ENCODE data around the gene HEXB.

DNA sequence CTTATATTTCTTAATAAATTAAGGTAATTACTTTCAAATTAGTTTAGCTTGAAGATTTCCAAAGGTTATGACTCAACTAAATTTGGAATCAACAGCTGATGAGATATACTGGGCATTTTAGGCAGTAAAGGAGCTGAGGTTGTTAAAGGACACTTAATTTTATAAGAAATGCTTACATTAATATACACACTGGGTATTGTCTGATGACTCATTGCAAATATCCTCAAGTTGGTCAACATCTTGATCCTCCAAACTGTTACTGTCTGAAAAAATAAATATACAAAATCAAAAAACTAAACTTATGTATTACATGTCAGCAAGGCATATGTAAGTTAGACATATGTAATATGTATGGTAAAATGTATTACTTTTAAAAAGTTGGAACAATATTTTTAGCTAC lies 78.5 kb downstream of the HEXB start:
- TF ChIP-seq, protein P1, sequence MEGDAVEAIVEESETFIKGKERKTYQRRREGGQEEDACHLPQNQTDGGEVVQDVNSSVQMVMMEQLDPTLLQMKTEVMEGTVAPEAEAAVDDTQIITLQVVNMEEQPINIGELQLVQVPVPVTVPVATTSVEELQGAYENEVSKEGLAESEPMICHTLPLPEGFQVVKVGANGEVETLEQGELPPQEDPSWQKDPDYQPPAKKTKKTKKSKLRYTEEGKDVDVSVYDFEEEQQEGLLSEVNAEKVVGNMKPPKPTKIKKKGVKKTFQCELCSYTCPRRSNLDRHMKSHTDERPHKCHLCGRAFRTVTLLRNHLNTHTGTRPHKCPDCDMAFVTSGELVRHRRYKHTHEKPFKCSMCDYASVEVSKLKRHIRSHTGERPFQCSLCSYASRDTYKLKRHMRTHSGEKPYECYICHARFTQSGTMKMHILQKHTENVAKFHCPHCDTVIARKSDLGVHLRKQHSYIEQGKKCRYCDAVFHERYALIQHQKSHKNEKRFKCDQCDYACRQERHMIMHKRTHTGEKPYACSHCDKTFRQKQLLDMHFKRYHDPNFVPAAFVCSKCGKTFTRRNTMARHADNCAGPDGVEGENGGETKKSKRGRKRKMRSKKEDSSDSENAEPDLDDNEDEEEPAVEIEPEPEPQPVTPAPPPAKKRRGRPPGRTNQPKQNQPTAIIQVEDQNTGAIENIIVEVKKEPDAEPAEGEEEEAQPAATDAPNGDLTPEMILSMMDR (IDR thresholded peaks at IDR 0.05) = no peak
- TF ChIP-seq POLR2A (IDR thresholded peaks at IDR 0.05) = no peak
